ENCODE data around the gene ABCC5.

The ABCC5 gene

GRCh38 chr3:184017672-184018423 lies at the start of gene ABCC5:
Gene ABCC5 (minus strand): TSS chr3:184017884. CDS start chr3:184014392, 3,492 bp downstream.
- POLR2A ChIA-PET, result no interaction called here
- CTCF ChIA-PET, result interaction anchor here (0.6 to 6.0 kb wide), 21 partner anchors 11 to 223 kb away, joined by 3 to 65 read pairs (median 4); no protein-coding TSS in a partner anchor
- DNase-seq (ENCODE audit: extremely low spot score), result peak; percentile 94
- TF ChIP-seq CTCF (IDR thresholded peaks at IDR 0.05; ENCODE audit: control extremely low read depth, extremely low read depth, low read depth, missing control alignments), result no peak

GRCh38 chr3:184066211-184066610 lies 48.5 kb upstream of the ABCC5 start:
- CTCF ChIA-PET, result interaction anchor here (0.6 to 2.6 kb wide), 2 partner anchors 8 to 352 kb away, joined by 4 to 6 read pairs; no protein-coding TSS in a partner anchor
- no peak for TF ChIP-seq CTCF (IDR thresholded peaks at IDR 0.05; ENCODE audit: control extremely low read depth, extremely low read depth, low read depth, missing control alignments)
- no peak for DNase-seq (ENCODE audit: extremely low spot score)
- POLR2A ChIA-PET, result no interaction called here

GRCh38 chr3:184062637-184063036 lies 45.0 kb upstream of the ABCC5 start:
- CTCF ChIA-PET, result interaction anchor here (1.0 kb wide), 1 partner anchor 19 kb away, joined by 3 read pairs; no protein-coding TSS in a partner anchor

GRCh38 chr3:184059424-184059823 lies 41.7 kb upstream of the ABCC5 start:
- no peak for DNase-seq (ENCODE audit: extremely low spot score)
- no peak for TF ChIP-seq CTCF (IDR thresholded peaks at IDR 0.05; ENCODE audit: control extremely low read depth, extremely low read depth, low read depth, missing control alignments)
- POLR2A ChIA-PET, result no interaction called here
- CTCF ChIA-PET, result interaction anchor here (1.8 kb wide), 1 partner anchor 8 kb away, joined by 6 read pairs; no protein-coding TSS in a partner anchor

More at GRCh38 chr3:184062637-184063036, 45.0 kb upstream of the ABCC5 start:
- POLR2A ChIA-PET, result no interaction called here
- no peak for DNase-seq (ENCODE audit: extremely low spot score)
- TF ChIP-seq CTCF (IDR thresholded peaks at IDR 0.05; ENCODE audit: control extremely low read depth, extremely low read depth, low read depth, missing control alignments), result no peak

GRCh38 chr3:184058029-184058428 lies 40.3 kb upstream of the ABCC5 start:
- ChIA-PET CTCF (interaction anchor here (1.0 to 1.8 kb wide), 2 partner anchors 9 to 36 kb away, joined by 3 to 6 read pairs; no protein-coding TSS in a partner anchor), POLR2A (no interaction called here)
- no peak for TF ChIP-seq CTCF (IDR thresholded peaks at IDR 0.05; ENCODE audit: control extremely low read depth, extremely low read depth, low read depth, missing control alignments)
- no peak for DNase-seq (ENCODE audit: extremely low spot score)

GRCh38 chr3:184052767-184053166 lies 35.1 kb upstream of the ABCC5 start, which contains the start of gene HTR3C:
Gene HTR3C (plus strand): TSS chr3:184053047. CDS start chr3:184053081, 34 bp downstream.
- no peak for DNase-seq (ENCODE audit: extremely low spot score)
- POLR2A ChIA-PET, result no interaction called here
- CTCF ChIA-PET, result no interaction called here
- no peak for TF ChIP-seq CTCF (IDR thresholded peaks at IDR 0.05; ENCODE audit: control extremely low read depth, extremely low read depth, low read depth, missing control alignments)
